Neural progenitor cell (in vitro differentiated cells): ENCODE results near the gene KIF26B.

ENCODE experiments used
- CTCF ChIP-seq: fragments of 200-600 bp; sonication (generic); IDR thresholded peaks from 2 replicates; pipeline ENCODE4 v1.5.1; 2017; ENCODE audit warnings: antibody characterized with exemption, mild to moderate bottlenecking
- EZH2 ChIP-seq: fragments of 200-600 bp; sonication (generic); IDR thresholded peaks from 2 replicates; pipeline ENCODE4 v1.6.1; 2017; ENCODE audit warnings: antibody characterized with exemption, mild to moderate bottlenecking, moderate library complexity
- EZH2phosphoT487 ChIP-seq: fragments of 200-600 bp; sonication (generic); IDR thresholded peaks from 2 replicates; pipeline ENCODE4 v1.6.1; 2017; ENCODE audit warnings: antibody characterized with exemption

- TF ChIP-seq CTCF (no peak), EZH2 (no peak), EZH2phosphoT487 (no peak)
Measured at GRCh38 chr1:245538671-245539070, 383.9 kb downstream of the KIF26B start.
